ENCODE measurements around the gene MTMR2.

The MTMR2 gene

GRCh38 chr11:95895815-95896214 lies 28.1 kb downstream of the MTMR2 start:
- Histone ChIP-seq H2AK5ac (ENCODE audit: low read depth, low read length) (no peak overlapping the region), H4K8ac (ENCODE audit: low read depth, low read length) (no peak overlapping the region), H3K36me3 (replicated peaks in 1 of 2; ENCODE audit: control insufficient read depth in 2 of 2, insufficient read depth in 2 of 2, low read length in 2 of 2) (no peaks in the 10 kb centered on the region), H2BK5ac (ENCODE audit: low read length) (no peak overlapping the region), H3K14ac (ENCODE audit: low read length) (no peak overlapping the region), H2BK120ac (ENCODE audit: low read depth, low read length) (no peak overlapping the region), H3K27me3 (ENCODE audit: control insufficient read depth in 3 of 3, insufficient read depth in 3 of 3, low read depth in 1 of 3, low read length in 3 of 3) (no peaks in the 10 kb centered on the region), H3K18ac (ENCODE audit: low read length) (no peak overlapping the region), H3K9ac (ENCODE audit: low read depth, low read length, poor library complexity) (no peak overlapping the region), H2BK12ac (ENCODE audit: low read length) (no peak overlapping the region), H3K79me1 (ENCODE audit: low read depth, low read length) (no peaks in the 10 kb centered on the region), H2BK15ac (ENCODE audit: low read length) (no peak overlapping the region), H3K23ac (ENCODE audit: low read depth, low read length, poor library complexity) (no peak overlapping the region), H3K4me3 (ENCODE audit: low read length in 2 of 2) (no peak overlapping the region), H3K4me1 (ENCODE audit: control insufficient read depth in 2 of 2, insufficient read depth in 1 of 2, low read depth in 1 of 2, low read length in 2 of 2) (peaks cover 0 to 16% of the 10 kb centered on the region in 2 donors), H4K91ac (ENCODE audit: low read depth, low read length, poor library complexity) (no peak overlapping the region), H2AFZ (ENCODE audit: low read length) (no peak overlapping the region), H3K4ac (ENCODE audit: low read length) (no peak overlapping the region), H3K9me3 (replicated peaks in 1 of 2; ENCODE audit: control insufficient read depth in 2 of 2, insufficient read depth in 1 of 2, low read depth in 1 of 2, low read length in 2 of 2) (no peaks in the 10 kb centered on the region), H3K4me2 (ENCODE audit: insufficient read depth, low read length, poor library complexity, severe bottlenecking) (no peak overlapping the region), H3K27ac (replicated peaks; ENCODE audit: low read length) (no peak overlapping the region)
- no peak for DNase-seq (ENCODE audit: low spot score)

GRCh38 chr11:95892892-95893570 lies 30.9 kb downstream of the MTMR2 start:
- Histone ChIP-seq H3K18ac (ENCODE audit: low read length) (no peak overlapping the region), H2BK12ac (ENCODE audit: low read length) (no peak overlapping the region), H2BK5ac (ENCODE audit: low read length) (no peak overlapping the region), H2AFZ (ENCODE audit: low read length) (no peak overlapping the region), H3K27ac (replicated peaks; ENCODE audit: low read length) (no peak overlapping the region), H2BK15ac (ENCODE audit: low read length) (no peak overlapping the region), H3K9me3 (replicated peaks in 1 of 2; ENCODE audit: control insufficient read depth in 2 of 2, insufficient read depth in 1 of 2, low read depth in 1 of 2, low read length in 2 of 2) (no peaks in the 10 kb centered on the region), H3K9ac (ENCODE audit: low read depth, low read length, poor library complexity) (no peak overlapping the region), H3K4me1 (ENCODE audit: control insufficient read depth in 2 of 2, insufficient read depth in 1 of 2, low read depth in 1 of 2, low read length in 2 of 2) (peaks cover 0 to 16% of the 10 kb centered on the region in 2 donors), H3K36me3 (replicated peaks in 1 of 2; ENCODE audit: control insufficient read depth in 2 of 2, insufficient read depth in 2 of 2, low read length in 2 of 2) (peaks cover 0 to 3% of the 10 kb centered on the region in 2 donors), H4K8ac (ENCODE audit: low read depth, low read length) (no peak overlapping the region), H3K79me1 (ENCODE audit: low read depth, low read length) (no peaks in the 10 kb centered on the region), H3K23ac (ENCODE audit: low read depth, low read length, poor library complexity) (no peak overlapping the region), H2AK5ac (ENCODE audit: low read depth, low read length) (no peak overlapping the region), H3K14ac (ENCODE audit: low read length) (no peak overlapping the region), H3K4me2 (ENCODE audit: insufficient read depth, low read length, poor library complexity, severe bottlenecking) (no peak overlapping the region), H4K91ac (ENCODE audit: low read depth, low read length, poor library complexity) (no peak overlapping the region), H3K4me3 (ENCODE audit: low read length in 2 of 2) (no peak overlapping the region), H3K27me3 (ENCODE audit: control insufficient read depth in 3 of 3, insufficient read depth in 3 of 3, low read depth in 1 of 3, low read length in 3 of 3) (no peaks in the 10 kb centered on the region), H3K4ac (ENCODE audit: low read length) (no peak overlapping the region), H2BK120ac (ENCODE audit: low read depth, low read length) (no peak overlapping the region)
- DNase-seq (ENCODE audit: low spot score): no peak
- WGBS, 2 donors (ENCODE audit: extremely low coverage in 2 of 2, insufficient read length in 2 of 2, insufficient replicate concordance in 1 of 2): no CpG with 5 or more reads among the region's 4 CpGs

DNA sequence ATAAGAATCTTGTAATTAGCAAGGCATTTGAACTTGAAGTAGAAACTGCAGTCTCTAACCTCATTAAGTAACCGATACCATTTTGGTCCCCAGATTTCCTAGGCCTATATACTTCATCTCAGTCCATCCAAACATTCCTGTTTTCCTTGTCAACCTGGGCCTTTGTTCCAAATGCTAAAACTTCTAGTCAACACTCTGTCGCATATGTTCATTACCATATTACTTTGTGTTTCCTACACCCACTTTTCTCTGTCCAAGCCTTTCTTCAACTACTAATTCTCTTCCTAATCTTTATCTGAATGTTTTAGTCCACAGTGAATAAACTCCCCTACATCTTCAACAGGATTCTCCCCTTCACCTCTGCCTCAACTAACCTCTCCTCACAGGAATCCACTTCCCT lies 31.4 kb downstream of the MTMR2 start:
- Histone ChIP-seq H3K9me3 (replicated peaks in 1 of 2; ENCODE audit: control insufficient read depth in 2 of 2, insufficient read depth in 1 of 2, low read depth in 1 of 2, low read length in 2 of 2) (no peaks in the 10 kb centered on the region), H3K36me3 (replicated peaks in 1 of 2; ENCODE audit: control insufficient read depth in 2 of 2, insufficient read depth in 2 of 2, low read length in 2 of 2) (peaks cover 0 to 9% of the 10 kb centered on the region in 2 donors), H2AK5ac (ENCODE audit: low read depth, low read length) (no peak overlapping the region), H4K8ac (ENCODE audit: low read depth, low read length) (no peak overlapping the region), H3K4me1 (ENCODE audit: control insufficient read depth in 2 of 2, insufficient read depth in 1 of 2, low read depth in 1 of 2, low read length in 2 of 2) (peaks cover 0 to 16% of the 10 kb centered on the region in 2 donors), H3K18ac (ENCODE audit: low read length) (no peak overlapping the region), H3K27me3 (ENCODE audit: control insufficient read depth in 3 of 3, insufficient read depth in 3 of 3, low read depth in 1 of 3, low read length in 3 of 3) (no peaks in the 10 kb centered on the region), H2BK120ac (ENCODE audit: low read depth, low read length) (no peak overlapping the region), H3K9ac (ENCODE audit: low read depth, low read length, poor library complexity) (no peak overlapping the region), H3K27ac (replicated peaks; ENCODE audit: low read length) (no peak overlapping the region), H3K14ac (ENCODE audit: low read length) (no peak overlapping the region), H3K4me2 (ENCODE audit: insufficient read depth, low read length, poor library complexity, severe bottlenecking) (no peak overlapping the region), H3K79me1 (ENCODE audit: low read depth, low read length) (no peaks in the 10 kb centered on the region), H3K23ac (ENCODE audit: low read depth, low read length, poor library complexity) (no peak overlapping the region), H2BK12ac (ENCODE audit: low read length) (no peak overlapping the region), H2BK5ac (ENCODE audit: low read length) (no peak overlapping the region), H3K4ac (ENCODE audit: low read length) (no peak overlapping the region), H4K91ac (ENCODE audit: low read depth, low read length, poor library complexity) (no peak overlapping the region), H2BK15ac (ENCODE audit: low read length) (no peak overlapping the region), H2AFZ (ENCODE audit: low read length) (no peak overlapping the region), H3K4me3 (ENCODE audit: low read length in 2 of 2) (no peak overlapping the region)
- no peak for DNase-seq (ENCODE audit: low spot score)
- no CpG with 5 or more reads among the region's 2 CpGs for WGBS, 2 donors (ENCODE audit: extremely low coverage in 2 of 2, insufficient read length in 2 of 2, insufficient replicate concordance in 1 of 2)

DNA sequence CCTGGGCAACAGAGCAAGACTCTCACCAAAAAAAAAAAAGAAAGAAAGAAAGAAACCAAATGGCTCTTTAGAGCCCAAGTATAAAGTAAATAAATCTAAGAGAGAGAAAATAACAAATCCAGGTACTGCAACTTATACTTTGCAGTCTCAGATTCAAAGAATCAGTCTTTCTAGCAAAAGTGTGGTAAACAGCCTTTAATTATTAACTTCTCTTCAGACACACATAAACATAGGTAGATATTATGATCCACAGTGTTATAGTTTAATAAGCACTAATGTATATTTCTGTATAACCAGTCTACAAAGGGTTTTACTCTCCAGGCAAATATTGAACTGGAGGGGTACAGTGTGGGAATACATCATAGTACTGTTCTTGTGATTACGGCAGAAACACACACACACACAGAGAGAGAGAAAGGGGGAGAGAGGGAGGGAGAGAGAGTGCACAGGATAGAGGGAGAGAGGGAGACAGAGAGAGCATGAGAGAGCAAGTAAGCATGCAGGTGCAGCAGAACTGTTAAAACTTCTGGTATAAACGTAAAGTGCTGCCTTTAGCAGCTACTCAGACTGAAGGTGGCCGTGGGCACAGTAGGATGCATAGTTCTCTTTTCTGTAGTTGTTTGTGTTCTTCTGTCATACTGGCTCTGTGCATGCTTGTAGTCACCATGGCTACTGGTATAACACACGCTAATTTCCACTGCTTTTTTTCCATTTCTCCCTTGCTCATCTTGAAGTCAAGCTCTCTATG lies 32.3 kb downstream of the MTMR2 start:
- no peak for DNase-seq (ENCODE audit: low spot score)

More for the DNA sequence above, 32.3 kb downstream of the MTMR2 start:
- no peaks in the 10 kb centered on the region for H3K27me3 ChIP-seq (ENCODE audit: control insufficient read depth in 3 of 3, insufficient read depth in 3 of 3, low read depth in 1 of 3, low read length in 3 of 3)
- no peak overlapping the region for H3K18ac ChIP-seq (ENCODE audit: low read length)
- peaks cover 0 to 18% of the 10 kb centered on the region in 2 donors for H3K36me3 ChIP-seq (replicated peaks in 1 of 2; ENCODE audit: control insufficient read depth in 2 of 2, insufficient read depth in 2 of 2, low read length in 2 of 2)
- no peak overlapping the region for H3K4ac ChIP-seq (ENCODE audit: low read length)
- no peak overlapping the region for H3K27ac ChIP-seq (replicated peaks; ENCODE audit: low read length)
- no peak overlapping the region for H3K23ac ChIP-seq (ENCODE audit: low read depth, low read length, poor library complexity)
- no peak overlapping the region for H4K8ac ChIP-seq (ENCODE audit: low read depth, low read length)
- no peak overlapping the region for H3K9ac ChIP-seq (ENCODE audit: low read depth, low read length, poor library complexity)
- H2AFZ ChIP-seq (ENCODE audit: low read length): no peak overlapping the region
- H2AK5ac ChIP-seq (ENCODE audit: low read depth, low read length): no peak overlapping the region
- H3K14ac ChIP-seq (ENCODE audit: low read length): no peak overlapping the region
- H3K4me1 ChIP-seq (ENCODE audit: control insufficient read depth in 2 of 2, insufficient read depth in 1 of 2, low read depth in 1 of 2, low read length in 2 of 2): peaks cover 0 to 16% of the 10 kb centered on the region in 2 donors
- no CpG with 5 or more reads among the region's 4 CpGs for WGBS, 2 donors (ENCODE audit: extremely low coverage in 2 of 2, insufficient read length in 2 of 2, insufficient replicate concordance in 1 of 2)
- no peak overlapping the region for H3K4me3 ChIP-seq (ENCODE audit: low read length in 2 of 2)
- H2BK120ac ChIP-seq (ENCODE audit: low read depth, low read length): no peak overlapping the region
- no peak overlapping the region for H3K4me2 ChIP-seq (ENCODE audit: insufficient read depth, low read length, poor library complexity, severe bottlenecking)
- no peak overlapping the region for H4K91ac ChIP-seq (ENCODE audit: low read depth, low read length, poor library complexity)
- no peak overlapping the region for H2BK15ac ChIP-seq (ENCODE audit: low read length)
- no peaks in the 10 kb centered on the region for H3K79me1 ChIP-seq (ENCODE audit: low read depth, low read length)
- no peak overlapping the region for H2BK5ac ChIP-seq (ENCODE audit: low read length)
- H2BK12ac ChIP-seq (ENCODE audit: low read length): no peak overlapping the region
- H3K9me3 ChIP-seq (replicated peaks in 1 of 2; ENCODE audit: control insufficient read depth in 2 of 2, insufficient read depth in 1 of 2, low read depth in 1 of 2, low read length in 2 of 2): peaks cover 0 to 3% of the 10 kb centered on the region in 2 donors
